ENCODE measurements around the gene PPP2R5C. TPM values are rescaled to one million over a fixed set of nuclear protein-coding genes. Genes with fewer than 3 reads are reported as not detected.
A peak's percentile ranks its signal among the peaks of the same experiment; 100 is the strongest.

The PPP2R5C gene
- polyA plus RNA-seq, 3 donors = 61.9 to 72.5 (median 64.0) TPM

- intact Hi-C loops (cut with micrococcal nuclease) = no loop called here
- Histone ChIP-seq H3K4me3 (replicated peaks in 1 of 3; ENCODE audit: low read depth in 2 of 3, low read length in 3 of 3) (no peak overlapping the region), H3K9me3 (replicated peaks in 1 of 2; ENCODE audit: control insufficient read depth in 1 of 2, insufficient read depth in 1 of 2, low read length in 2 of 2) (no peaks in the 10 kb centered on the region), H3K36me3 (replicated peaks in 1 of 2; ENCODE audit: control insufficient read depth in 1 of 2, insufficient read depth in 2 of 2, low read length in 2 of 2) (no peaks in the 10 kb centered on the region), H3K27ac (ENCODE audit: low read depth in 1 of 2, low read length in 2 of 2) (no peak overlapping the region), H4K20me1 (ENCODE audit: insufficient read depth, low read length) (no peaks in the 10 kb centered on the region), H3K27me3 (ENCODE audit: control insufficient read depth in 2 of 2, insufficient read depth in 2 of 2, low read length in 2 of 2) (peaks cover 5 to 8% of the 10 kb centered on the region in 2 donors), H3K4me2 (replicated peaks; ENCODE audit: extremely low read depth, low read length, poor library complexity, severe bottlenecking) (no peak overlapping the region), H3K9ac (ENCODE audit: insufficient read depth, low read length, poor library complexity, severe bottlenecking) (no peak overlapping the region), H2AFZ (ENCODE audit: insufficient read depth, low read depth, low read length, poor library complexity, severe bottlenecking) (no peak overlapping the region), H3K79me2 (ENCODE audit: insufficient read depth, low read length) (peaks cover 16% of the 10 kb centered on the region), H3K4me1 (ENCODE audit: control insufficient read depth in 1 of 2, insufficient read depth in 2 of 2, low read length in 2 of 2) (peaks cover 17 to 27% of the 10 kb centered on the region in 2 donors)
- TF ChIP-seq CTCF (IDR thresholded peaks at IDR 0.05) = no peak
- Mint-ChIP-seq H3K27ac (peak overlapping the region in 3 of 7 donors; percentile 43 to 50 (median 48)), H3K36me3 (peaks cover 2 to 7% of the 10 kb centered on the region in 2 donors), H3K4me1 (peaks cover 22% of the 10 kb centered on the region), H3K9me3 (peaks cover 0 to 4% (median 2%) of the 10 kb centered on the region in 7 donors), H3K27me3 (ENCODE audit: low read depth in 3 of 3) (peaks cover 16 to 18% (median 17%) of the 10 kb centered on the region in 3 donors), H3K4me3 (no peak overlapping the region)
- 71% methylated on average over 1 of the region's 4 CpGs for WGBS (ENCODE audit: insufficient coverage)
- DNase-seq = no peak
Observed at GRCh38 chr14:101950100-101950499, 188.6 kb downstream of the PPP2R5C start.

- H3K79me2 ChIP-seq (ENCODE audit: insufficient read depth, low read length) = peaks cover 16% of the 10 kb centered on the region
- no peak overlapping the region for H3K4me3 Mint-ChIP-seq
Observed at GRCh38 chr14:101950516-101951215, 189.2 kb downstream of the PPP2R5C start.

More at GRCh38 chr14:101950516-101951215, 189.2 kb downstream of the PPP2R5C start:
- H3K4me3 ChIP-seq (replicated peaks in 1 of 3; ENCODE audit: low read depth in 2 of 3, low read length in 3 of 3) = no peak overlapping the region
- H3K4me1 Mint-ChIP-seq = peaks cover 19% of the 10 kb centered on the region
- H3K9me3 ChIP-seq (replicated peaks in 1 of 2; ENCODE audit: control insufficient read depth in 1 of 2, insufficient read depth in 1 of 2, low read length in 2 of 2) = no peaks in the 10 kb centered on the region
- WGBS (ENCODE audit: insufficient coverage) = 100% methylated on average over 1 of the region's 4 CpGs
- no peak for TF ChIP-seq CTCF (IDR thresholded peaks at IDR 0.05)
- H2AFZ ChIP-seq (ENCODE audit: insufficient read depth, low read depth, low read length, poor library complexity, severe bottlenecking) = no peak overlapping the region
- intact Hi-C loops (cut with micrococcal nuclease) = no loop called here
- peak overlapping the region in 6 of 7 donors; percentile 4 to 66 (median 43) for H3K27ac Mint-ChIP-seq
- H3K9me3 Mint-ChIP-seq = peaks cover 0 to 4% (median 1%) of the 10 kb centered on the region in 7 donors
- no peaks in the 10 kb centered on the region for H3K36me3 ChIP-seq (replicated peaks in 1 of 2; ENCODE audit: control insufficient read depth in 1 of 2, insufficient read depth in 2 of 2, low read length in 2 of 2)
- peaks cover 2 to 6% of the 10 kb centered on the region in 2 donors for H3K27me3 ChIP-seq (ENCODE audit: control insufficient read depth in 2 of 2, insufficient read depth in 2 of 2, low read length in 2 of 2)
- H3K4me1 ChIP-seq (ENCODE audit: control insufficient read depth in 1 of 2, insufficient read depth in 2 of 2, low read length in 2 of 2) = peaks cover 17 to 27% of the 10 kb centered on the region in 2 donors
- H3K9ac ChIP-seq (ENCODE audit: insufficient read depth, low read length, poor library complexity, severe bottlenecking) = no peak overlapping the region
- peaks cover 2 to 7% of the 10 kb centered on the region in 2 donors for H3K36me3 Mint-ChIP-seq
- no peak overlapping the region for H3K4me2 ChIP-seq (replicated peaks; ENCODE audit: extremely low read depth, low read length, poor library complexity, severe bottlenecking)
- no peaks in the 10 kb centered on the region for H4K20me1 ChIP-seq (ENCODE audit: insufficient read depth, low read length)
- no peak overlapping the region for H3K27ac ChIP-seq (ENCODE audit: low read depth in 1 of 2, low read length in 2 of 2)
- DNase-seq = no peak
- H3K27me3 Mint-ChIP-seq (ENCODE audit: low read depth in 3 of 3) = peaks cover 10 to 13% (median 12%) of the 10 kb centered on the region in 3 donors

All from CD14-positive monocyte (primary cell).